ES-I3 (cell line): ENCODE results near the gene PACS1.
"Not testable (repeated sequence)": the region's sequence is repeated elsewhere in the genome, so short reads cannot be mapped to it uniquely, and the experiment has no call there.

Experiments
- H3K36me3 ChIP-seq: 2 replicates; pipeline ENCODE4 v1.6.1; 2013; ENCODE audit warnings: mild to moderate bottlenecking, low read length, control low read depth, moderate library complexity; ENCODE audit not compliant: insufficient read depth
- H3K4me1 ChIP-seq: 2 replicates; pipeline ENCODE4 v1.6.1; 2013; ENCODE audit warnings: mild to moderate bottlenecking, control low read depth, low read length; ENCODE audit not compliant: insufficient read depth
- H3K9ac ChIP-seq: 2 replicates; pipeline ENCODE4 v1.6.1; 2013; ENCODE audit warnings: low read depth, mild to moderate bottlenecking, low read length, moderate library complexity
- H3K9me3 ChIP-seq: 2 replicates; pipeline ENCODE4 v1.6.1; 2013; ENCODE audit warnings: mild to moderate bottlenecking, low read length, moderate library complexity; ENCODE audit not compliant: control insufficient read depth, insufficient read depth

The PACS1 gene

GRCh38 chr11:66242095-66242765, 172.2 kb downstream of the PACS1 start:
- Histone ChIP-seq H3K4me1 (no peaks in the 10 kb centered on the region), H3K9me3 (no peaks in the 10 kb centered on the region), H3K9ac (no peak overlapping the region), H3K36me3 (no peaks in the 10 kb centered on the region)

- Histone ChIP-seq H3K4me1 (no peaks in the 10 kb centered on the region), H3K36me3 (no peaks in the 10 kb centered on the region), H3K9me3 (no peaks in the 10 kb centered on the region), H3K9ac (no peak overlapping the region)
Measured at GRCh38 chr11:66243782-66244535, 173.9 kb downstream of the PACS1 start.

DNA sequence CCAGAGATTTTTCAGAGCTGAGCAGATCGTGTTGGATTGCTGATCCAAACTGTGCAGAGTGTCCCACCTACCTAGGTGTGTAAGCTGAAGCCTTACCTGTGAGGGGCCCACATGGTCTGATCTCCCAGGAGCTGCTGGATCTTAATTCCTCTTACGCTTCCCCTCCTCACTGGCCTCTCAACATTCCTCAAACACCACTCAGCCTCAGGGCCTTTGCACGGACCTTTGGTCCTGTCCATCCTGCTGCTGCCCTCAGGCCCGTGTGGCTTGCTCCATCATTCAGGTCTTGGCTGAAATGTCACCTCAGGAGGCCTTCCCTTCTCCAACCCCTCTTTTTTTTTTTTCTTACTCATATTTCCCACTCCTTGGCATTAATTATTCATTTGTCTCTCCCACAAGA, 177.2 kb downstream of the PACS1 start:
- H3K4me1 ChIP-seq = no peaks in the 10 kb centered on the region
- no peaks in the 10 kb centered on the region for H3K9me3 ChIP-seq
- no peak overlapping the region for H3K9ac ChIP-seq
- no peaks in the 10 kb centered on the region for H3K36me3 ChIP-seq

GRCh38 chr11:66247801-66248200, 177.7 kb downstream of the PACS1 start:
- Histone ChIP-seq H3K36me3 (no peaks in the 10 kb centered on the region), H3K4me1 (no peaks in the 10 kb centered on the region), H3K9ac (no peak overlapping the region), H3K9me3 (no peaks in the 10 kb centered on the region)

DNA sequence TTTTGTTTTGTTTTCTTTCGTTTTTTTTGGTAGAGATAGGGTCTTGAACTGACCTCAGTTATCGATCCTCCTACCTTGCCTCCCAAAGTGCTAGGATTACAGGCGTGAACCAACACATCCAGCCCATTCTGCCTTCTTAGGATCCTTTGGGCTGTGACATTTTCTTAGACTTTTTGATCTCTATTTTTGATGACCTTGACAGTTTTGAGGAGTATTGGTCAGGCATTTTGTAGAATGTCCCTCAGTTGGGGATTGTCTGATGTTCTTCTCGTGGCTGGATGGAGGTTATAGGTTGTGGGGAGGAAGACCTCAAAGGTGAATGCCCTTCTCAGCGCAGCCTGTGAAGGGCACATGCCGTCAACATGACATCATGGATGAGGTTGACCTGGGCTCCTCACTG, 178.8 kb downstream of the PACS1 start:
- Histone ChIP-seq H3K4me1 (no peaks in the 10 kb centered on the region), H3K36me3 (no peaks in the 10 kb centered on the region), H3K9ac (no peak overlapping the region), H3K9me3 (no peaks in the 10 kb centered on the region)

DNA sequence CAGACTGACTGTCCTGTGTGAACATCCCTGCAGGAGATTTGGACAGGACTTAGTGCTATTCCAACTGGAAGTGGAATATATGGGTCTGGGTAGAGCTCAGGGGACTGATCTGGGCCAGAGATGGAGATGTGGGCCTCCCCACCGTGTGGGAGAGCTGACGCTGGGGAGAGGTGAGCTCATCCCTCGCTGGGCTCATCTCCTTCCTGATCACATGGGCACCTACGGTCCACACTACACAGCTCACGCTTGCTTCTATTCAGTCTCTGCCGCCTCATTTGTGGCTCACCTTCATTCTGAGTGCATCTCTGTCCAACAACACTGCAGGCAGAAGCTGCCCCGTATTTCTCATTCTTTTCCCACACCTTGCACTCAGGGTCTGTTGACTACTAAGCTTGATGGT, 181.7 kb downstream of the PACS1 start:
- Histone ChIP-seq H3K36me3 (no peaks in the 10 kb centered on the region), H3K4me1 (peaks cover 4% of the 10 kb centered on the region), H3K9ac (no peak overlapping the region), H3K9me3 (no peaks in the 10 kb centered on the region)

- H3K4me1 ChIP-seq, H3K9me3 ChIP-seq, H3K36me3 ChIP-seq, H3K9ac ChIP-seq: not testable (repeated sequence)
Measured at GRCh38 chr11:66253081-66253480, 183.0 kb downstream of the PACS1 start.

GRCh38 chr11:66258473-66258893, 188.4 kb downstream of the PACS1 start:
- H3K4me1 ChIP-seq = peaks cover 7% of the 10 kb centered on the region
- H3K9me3 ChIP-seq = no peaks in the 10 kb centered on the region
- H3K36me3 ChIP-seq = no peaks in the 10 kb centered on the region
- H3K9ac ChIP-seq = peak overlapping the region; percentile 81

DNA sequence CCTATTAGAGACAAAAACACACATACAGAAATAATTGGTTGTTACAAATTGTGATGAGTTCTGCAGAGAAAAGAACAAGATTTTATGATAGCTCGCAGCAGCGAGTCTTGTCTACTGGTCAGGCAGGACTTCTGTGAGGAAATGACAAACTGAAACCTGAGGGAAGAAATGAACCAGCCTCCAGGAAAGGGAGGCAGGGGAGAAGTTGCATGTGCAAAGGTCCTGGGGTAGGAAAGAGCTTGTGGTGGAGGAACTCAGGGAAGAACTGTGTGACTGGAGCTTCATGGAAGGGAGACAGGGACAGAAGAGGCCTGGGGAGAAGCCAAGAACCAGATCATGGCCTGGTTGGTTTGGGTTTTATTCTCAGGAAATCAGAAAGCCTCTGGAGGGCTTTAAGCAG, 189.2 kb downstream of the PACS1 start:
- Histone ChIP-seq H3K36me3 (no peaks in the 10 kb centered on the region), H3K4me1 (peaks cover 7% of the 10 kb centered on the region), H3K9ac (no peak overlapping the region)

DNA sequence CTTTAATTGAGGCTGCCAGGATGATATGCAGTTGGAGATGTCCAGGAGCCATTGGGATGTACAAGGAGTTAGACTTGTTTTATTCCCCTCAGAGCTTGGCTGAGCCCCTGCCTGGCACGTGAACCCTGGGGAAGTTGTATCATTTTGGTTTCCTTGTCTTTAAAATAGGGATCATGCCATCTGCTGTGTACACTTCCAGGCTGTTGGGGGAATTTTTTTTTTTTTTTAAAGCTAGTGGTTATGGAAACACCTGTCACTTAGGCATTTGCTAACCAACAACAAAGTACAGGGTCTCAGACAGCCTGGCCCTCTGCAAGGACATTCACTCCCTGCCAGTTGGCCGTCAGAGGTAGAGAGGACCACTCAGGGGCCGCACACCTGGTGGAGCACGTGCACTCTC, 189.9 kb downstream of the PACS1 start:
- H3K9me3 ChIP-seq = no peaks in the 10 kb centered on the region
- no peaks in the 10 kb centered on the region for H3K36me3 ChIP-seq
- H3K9ac ChIP-seq = no peak overlapping the region
- H3K4me1 ChIP-seq = peaks cover 7% of the 10 kb centered on the region

More for the DNA sequence above, 189.2 kb downstream of the PACS1 start:
- H3K9me3 ChIP-seq = no peaks in the 10 kb centered on the region

DNA sequence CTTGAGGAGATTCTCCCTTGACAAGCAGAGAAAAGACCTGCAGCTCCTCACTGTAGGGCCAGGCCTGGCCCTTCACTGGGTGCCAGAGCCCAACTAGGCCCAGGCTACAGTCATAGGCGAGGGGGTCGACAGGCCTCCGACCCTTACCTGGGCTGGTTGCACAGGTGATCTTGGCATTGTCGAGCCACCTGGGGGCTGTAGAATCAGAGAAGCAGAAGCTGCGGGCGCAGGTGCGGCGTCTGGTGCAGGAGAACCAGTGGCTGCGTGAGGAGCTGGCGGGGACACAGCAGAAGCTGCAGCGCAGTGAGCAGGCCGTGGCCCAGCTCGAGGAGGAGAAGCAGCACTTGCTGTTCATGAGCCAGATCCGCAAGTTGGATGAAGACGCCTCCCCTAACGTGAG, 191.5 kb downstream of the PACS1 start:
- no peak overlapping the region for H3K9ac ChIP-seq
- H3K9me3 ChIP-seq = no peaks in the 10 kb centered on the region
- H3K36me3 ChIP-seq = no peaks in the 10 kb centered on the region
- H3K4me1 ChIP-seq = peaks cover 5% of the 10 kb centered on the region

GRCh38 chr11:66262191-66262590, 192.1 kb downstream of the PACS1 start:
- H3K4me1 ChIP-seq = peaks cover 3% of the 10 kb centered on the region; the same call in 1 of the 2 replicates
- H3K9ac ChIP-seq = no peak overlapping the region
- no peaks in the 10 kb centered on the region for H3K36me3 ChIP-seq
- no peaks in the 10 kb centered on the region for H3K9me3 ChIP-seq

- peaks cover 3% of the 10 kb centered on the region; the same call in 1 of the 2 replicates for H3K4me1 ChIP-seq
- H3K9ac ChIP-seq = no peak overlapping the region
- H3K36me3 ChIP-seq = no peaks in the 10 kb centered on the region
- H3K9me3 ChIP-seq = no peaks in the 10 kb centered on the region
Measured at GRCh38 chr11:66262696-66263095, 192.6 kb downstream of the PACS1 start.

DNA sequence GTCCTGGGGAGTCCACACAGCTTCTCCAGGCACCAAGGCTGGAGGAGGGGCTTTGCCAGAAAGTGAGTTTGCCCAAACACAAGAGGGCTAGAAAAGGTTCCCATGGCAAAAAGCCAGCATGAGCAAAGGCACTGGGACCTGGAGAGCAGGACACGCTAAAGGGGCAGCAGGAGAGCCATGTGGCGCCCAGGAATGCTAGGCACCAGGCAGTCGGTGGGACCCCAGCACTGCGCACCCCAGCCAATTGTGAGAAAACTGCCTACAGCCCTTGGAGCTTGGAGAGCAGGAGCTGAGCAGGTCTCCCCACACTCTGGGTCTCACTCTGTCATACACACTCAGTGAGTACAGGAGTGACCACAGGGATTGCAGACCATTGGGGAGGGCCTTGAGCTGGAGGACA, 193.2 kb downstream of the PACS1 start:
- H3K9ac ChIP-seq = no peak overlapping the region
- peaks cover 3% of the 10 kb centered on the region; the same call in 1 of the 2 replicates for H3K4me1 ChIP-seq
- H3K9me3 ChIP-seq = no peaks in the 10 kb centered on the region
- H3K36me3 ChIP-seq = no peaks in the 10 kb centered on the region

DNA sequence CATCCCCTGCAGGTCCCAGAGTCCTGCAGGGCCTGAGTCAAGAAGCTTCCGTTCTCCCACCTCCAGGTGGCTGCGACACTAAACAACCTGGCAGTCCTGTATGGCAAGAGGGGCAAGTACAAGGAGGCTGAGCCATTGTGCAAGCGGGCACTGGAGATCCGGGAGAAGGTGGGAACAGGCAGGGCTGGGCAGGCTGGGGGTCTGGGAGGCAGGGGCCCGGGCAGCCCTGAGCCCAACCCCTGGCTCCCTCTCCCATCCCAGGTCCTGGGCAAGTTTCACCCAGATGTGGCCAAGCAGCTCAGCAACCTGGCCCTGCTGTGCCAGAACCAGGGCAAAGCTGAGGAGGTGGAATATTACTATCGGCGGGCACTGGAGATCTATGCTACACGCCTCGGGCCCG, 193.7 kb downstream of the PACS1 start:
- H3K9ac ChIP-seq = no peak overlapping the region
- no peaks in the 10 kb centered on the region; the same call in 1 of the 2 replicates for H3K4me1 ChIP-seq
- no peaks in the 10 kb centered on the region for H3K36me3 ChIP-seq

More for the DNA sequence above, 193.7 kb downstream of the PACS1 start:
- H3K9me3 ChIP-seq = no peaks in the 10 kb centered on the region
